Duodenal mucosa (tissue), 2 donors: ENCODE measurements around the gene TEX36.
"Not testable (repeated sequence)": the region's sequence is repeated elsewhere in the genome, so short reads cannot be mapped to it uniquely, and the experiment has no call there.

Source experiments
- H3K27ac ChIP-seq: one replicate; pipeline ENCODE4 v1.7.0; 2013; ENCODE audit warnings: low read depth, low read length
- H3K27me3 ChIP-seq, 2 donors: one replicate each; pipeline ENCODE4 v1.7.0; 2013; ENCODE audit warnings: low read length in 2 of 2, control low read depth in 1 of 2; ENCODE audit not compliant: insufficient read depth in 2 of 2, control insufficient read depth in 1 of 2
- H3K36me3 ChIP-seq, 2 donors: one replicate each; pipeline ENCODE4 v1.7.0; 2013; ENCODE audit warnings: low read length in 2 of 2, control low read depth in 1 of 2; ENCODE audit not compliant: insufficient read depth in 2 of 2, control insufficient read depth in 1 of 2
- H3K4me1 ChIP-seq, 2 donors: one replicate each; pipeline ENCODE4 v1.7.0; 2013; ENCODE audit warnings: low read length in 2 of 2, control low read depth in 1 of 2; ENCODE audit not compliant: insufficient read depth in 2 of 2, control insufficient read depth in 1 of 2
- H3K4me3 ChIP-seq, 2 donors: one replicate each; pipeline ENCODE4 v1.7.0; 2013; ENCODE audit warnings: low read length in 2 of 2, low read depth in 1 of 2
- H3K9ac ChIP-seq, 2 donors: one replicate each; pipeline ENCODE4 v1.7.0; 2013; ENCODE audit warnings: low read length in 2 of 2, low read depth in 1 of 2
- H3K9me3 ChIP-seq, 2 donors: one replicate each; pipeline ENCODE4 v1.7.0; 2013; ENCODE audit warnings: low read length in 2 of 2, control low read depth in 1 of 2; ENCODE audit not compliant: control insufficient read depth in 1 of 2

Gene TEX36

GRCh38 chr10:125709553-125710474 is 26.9 kb upstream of the TEX36 start:
- Histone ChIP-seq H3K27me3 (no peaks in the 10 kb centered on the region), H3K36me3 (no peaks in the 10 kb centered on the region), H3K27ac (no peak overlapping the region), H3K4me3 (no peak overlapping the region), H3K9ac (no peak overlapping the region), H3K4me1 (peaks cover 3 to 13% of the 10 kb centered on the region in 2 donors), H3K9me3 (peaks cover 0 to 6% of the 10 kb centered on the region in 2 donors)

DNA sequence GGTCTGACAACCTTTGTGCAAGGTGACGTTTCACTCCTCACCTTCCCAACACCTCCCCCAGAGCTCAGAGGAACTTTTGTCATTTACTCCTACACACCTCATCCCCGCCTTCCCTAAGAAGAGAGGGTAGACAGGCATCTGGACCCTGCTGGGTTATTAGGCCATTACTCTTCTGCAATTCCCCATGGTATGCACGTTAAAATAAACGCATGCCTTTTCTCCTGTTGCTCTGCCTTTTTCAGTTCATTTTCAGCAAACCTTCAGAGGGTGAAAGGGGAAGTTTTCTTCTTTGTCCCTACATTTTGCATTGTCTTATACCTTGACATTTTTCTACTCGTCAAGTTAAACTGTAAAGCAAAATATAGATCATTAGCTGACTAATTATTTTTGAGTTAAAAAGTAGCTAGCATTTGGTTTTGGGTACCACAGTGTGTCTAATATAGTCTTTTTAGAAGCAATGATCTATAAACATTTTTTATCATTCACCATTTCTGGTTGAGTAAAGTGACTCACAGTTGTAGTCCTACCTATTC is 26.1 kb upstream of the TEX36 start:
- no peak overlapping the region for H3K27ac ChIP-seq
- no peaks in the 10 kb centered on the region for H3K27me3 ChIP-seq
- H3K4me1 ChIP-seq = peaks cover 3 to 13% of the 10 kb centered on the region in 2 donors
- no peak overlapping the region for H3K9ac ChIP-seq
- no peak overlapping the region for H3K4me3 ChIP-seq
- no peaks in the 10 kb centered on the region for H3K36me3 ChIP-seq
- peaks cover 0 to 6% of the 10 kb centered on the region in 2 donors for H3K9me3 ChIP-seq

- Histone ChIP-seq H3K9ac (no peak overlapping the region), H3K36me3 (no peaks in the 10 kb centered on the region), H3K4me3 (no peak overlapping the region), H3K4me1 (peaks cover 3 to 13% of the 10 kb centered on the region in 2 donors), H3K27me3 (no peaks in the 10 kb centered on the region), H3K9me3 (peaks cover 0 to 6% of the 10 kb centered on the region in 2 donors), H3K27ac (no peak overlapping the region)
Observed at GRCh38 chr10:125707541-125708468, 24.8 kb upstream of the TEX36 start.

- H3K9me3 ChIP-seq = no peaks in the 10 kb centered on the region
- no peaks in the 10 kb centered on the region for H3K36me3 ChIP-seq
- no peak overlapping the region for H3K27ac ChIP-seq
- H3K4me3 ChIP-seq = no peak overlapping the region
- H3K27me3 ChIP-seq = peaks cover 0 to 4% of the 10 kb centered on the region in 2 donors
- H3K9ac ChIP-seq = no peak overlapping the region
- no peaks in the 10 kb centered on the region for H3K4me1 ChIP-seq
Observed at GRCh38 chr10:125700355-125700911, 17.5 kb upstream of the TEX36 start.

GRCh38 chr10:125699562-125700143 is 16.7 kb upstream of the TEX36 start:
- no peak overlapping the region for H3K4me3 ChIP-seq
- H3K36me3 ChIP-seq = no peaks in the 10 kb centered on the region
- H3K9me3 ChIP-seq = no peaks in the 10 kb centered on the region
- no peak overlapping the region for H3K9ac ChIP-seq
- no peaks in the 10 kb centered on the region for H3K4me1 ChIP-seq
- no peak overlapping the region for H3K27ac ChIP-seq
- H3K27me3 ChIP-seq = peaks cover 0 to 4% of the 10 kb centered on the region in 2 donors

DNA sequence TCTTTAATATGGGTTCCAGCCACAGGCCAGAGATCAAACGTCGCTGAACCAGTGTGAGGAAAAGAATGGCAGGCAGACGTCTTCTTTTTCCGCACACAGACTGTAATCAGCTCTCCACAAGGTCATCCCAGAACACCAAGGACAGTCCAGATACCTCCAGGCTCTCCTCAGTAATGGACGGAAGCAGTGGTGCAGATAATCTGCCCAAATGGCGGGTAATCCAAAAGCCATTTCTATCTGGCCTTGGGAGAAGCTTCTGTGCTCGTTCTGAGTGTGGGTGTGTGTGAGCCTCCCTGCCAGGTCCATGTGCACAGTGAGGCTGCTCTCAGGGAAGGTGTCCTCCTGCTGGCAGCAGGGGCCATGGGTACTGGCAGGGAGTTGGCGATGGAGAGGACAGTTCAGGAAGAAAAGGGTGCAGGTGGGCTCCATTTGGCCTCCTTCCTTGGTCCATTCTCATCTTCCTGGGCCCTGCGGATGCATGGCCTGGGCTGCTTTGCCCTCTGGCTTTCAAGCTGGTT is 15.6 kb upstream of the TEX36 start:
- no peaks in the 10 kb centered on the region for H3K9me3 ChIP-seq
- no peaks in the 10 kb centered on the region for H3K36me3 ChIP-seq
- peaks cover 0 to 4% of the 10 kb centered on the region in 2 donors for H3K27me3 ChIP-seq
- H3K9ac ChIP-seq = no peak overlapping the region
- no peak overlapping the region for H3K27ac ChIP-seq
- no peak overlapping the region for H3K4me3 ChIP-seq
- H3K4me1 ChIP-seq = no peaks in the 10 kb centered on the region

- H3K9me3 ChIP-seq, H3K4me3 ChIP-seq, H3K36me3 ChIP-seq, H3K27me3 ChIP-seq, H3K27ac ChIP-seq, H3K4me1 ChIP-seq, H3K9ac ChIP-seq: not testable (repeated sequence)
Observed at GRCh38 chr10:125696884-125697283, 13.9 kb upstream of the TEX36 start.

DNA sequence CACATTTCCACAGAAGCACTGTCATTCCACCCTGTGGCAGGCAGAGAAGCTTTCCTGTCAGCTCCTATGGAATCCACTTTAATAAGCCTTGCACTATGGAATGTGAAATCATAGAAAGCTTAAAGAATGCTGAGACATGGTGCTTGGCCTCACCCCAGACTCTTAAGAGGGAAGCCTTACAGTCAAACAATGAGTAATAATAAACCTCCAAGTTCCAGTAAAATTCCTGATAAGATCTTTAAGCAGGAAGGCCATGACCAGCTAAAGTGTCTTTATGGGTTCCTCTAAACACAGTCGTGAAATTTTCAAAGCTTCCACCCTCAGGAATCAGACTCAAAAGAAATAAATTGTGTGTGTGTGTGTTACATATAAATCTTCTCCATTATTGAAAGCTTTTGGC is 11.9 kb upstream of the TEX36 start:
- Histone ChIP-seq H3K9me3 (no peaks in the 10 kb centered on the region), H3K27ac (no peak overlapping the region), H3K4me1 (no peaks in the 10 kb centered on the region), H3K9ac (no peak overlapping the region), H3K36me3 (no peaks in the 10 kb centered on the region), H3K4me3 (no peak overlapping the region), H3K27me3 (peaks cover 7 to 14% of the 10 kb centered on the region in 2 donors)

GRCh38 chr10:125693524-125693847 is 10.5 kb upstream of the TEX36 start:
- Histone ChIP-seq H3K27ac (no peak overlapping the region), H3K9ac (no peak overlapping the region), H3K36me3 (no peaks in the 10 kb centered on the region), H3K9me3 (no peaks in the 10 kb centered on the region), H3K4me3 (no peak overlapping the region), H3K4me1 (no peaks in the 10 kb centered on the region), H3K27me3 (peaks cover 7 to 14% of the 10 kb centered on the region in 2 donors)
